Chondrocyte (in vitro differentiated cells): ENCODE measurements around the gene OAT. TPM values are rescaled to one million over a fixed set of nuclear protein-coding genes. Genes with fewer than 3 reads are reported as not detected.

Experiments used
- DNase-seq: peaks from one replicate; pipeline ENCODE4 v3.0.0; 2021; ENCODE audit warnings: mixed read lengths, low spot score
- H3K27ac Mint-ChIP-seq: one replicate; pipeline ENCODE4 v1.8.0; 2021; ENCODE audit warnings: mild to moderate bottlenecking, moderate library complexity, mixed read lengths; ENCODE audit not compliant: unreplicated experiment
- H3K27me3 Mint-ChIP-seq: 2 replicates; pipeline ENCODE4 v1.8.0; 2021; ENCODE audit warnings: low read depth, mixed read lengths
- H3K36me3 Mint-ChIP-seq: 2 replicates; pipeline ENCODE4 v1.8.0; 2021; ENCODE audit warnings: low read depth, mixed read lengths
- H3K4me1 Mint-ChIP-seq: 2 replicates; pipeline ENCODE4 v1.8.0; 2021; ENCODE audit warnings: low read depth, mild to moderate bottlenecking, mixed read lengths
- H3K4me3 Mint-ChIP-seq: one replicate; pipeline ENCODE4 v1.8.0; 2021; ENCODE audit warnings: mild to moderate bottlenecking, moderate library complexity, mixed read lengths; ENCODE audit not compliant: unreplicated experiment
- H3K9me3 Mint-ChIP-seq: 2 replicates; pipeline ENCODE4 v1.8.0; 2021; ENCODE audit warnings: low read depth, mixed read lengths
- CTCF ChIP-seq: fragments of 200-600 bp; sonication (generic); IDR thresholded peaks from 2 replicates; pipeline ENCODE4 v1.5.0; 2021; ENCODE audit warnings: antibody characterized with exemption, mild to moderate bottlenecking, moderate library complexity
- total RNA-seq: library from RNA; stranded (reverse); gene quantifications from 3 replicates; pipeline ENCODE4 v1.2.1, GENCODE V29; 2021

Gene OAT
- total RNA-seq, 1 donor from 2014 or later: 152 TPM

GRCh38 chr10:124450783-124451057 lies 32.0 kb upstream of the OAT start:
- Mint-ChIP-seq H3K27me3 (peaks cover 74% of the 10 kb centered on the region), H3K9me3 (no peaks in the 10 kb centered on the region), H3K4me3 (no peak overlapping the region), H3K27ac (no peak overlapping the region), H3K36me3 (no peaks in the 10 kb centered on the region), H3K4me1 (peaks cover 31% of the 10 kb centered on the region)
- no peak for TF ChIP-seq CTCF
- no peak for DNase-seq

DNA sequence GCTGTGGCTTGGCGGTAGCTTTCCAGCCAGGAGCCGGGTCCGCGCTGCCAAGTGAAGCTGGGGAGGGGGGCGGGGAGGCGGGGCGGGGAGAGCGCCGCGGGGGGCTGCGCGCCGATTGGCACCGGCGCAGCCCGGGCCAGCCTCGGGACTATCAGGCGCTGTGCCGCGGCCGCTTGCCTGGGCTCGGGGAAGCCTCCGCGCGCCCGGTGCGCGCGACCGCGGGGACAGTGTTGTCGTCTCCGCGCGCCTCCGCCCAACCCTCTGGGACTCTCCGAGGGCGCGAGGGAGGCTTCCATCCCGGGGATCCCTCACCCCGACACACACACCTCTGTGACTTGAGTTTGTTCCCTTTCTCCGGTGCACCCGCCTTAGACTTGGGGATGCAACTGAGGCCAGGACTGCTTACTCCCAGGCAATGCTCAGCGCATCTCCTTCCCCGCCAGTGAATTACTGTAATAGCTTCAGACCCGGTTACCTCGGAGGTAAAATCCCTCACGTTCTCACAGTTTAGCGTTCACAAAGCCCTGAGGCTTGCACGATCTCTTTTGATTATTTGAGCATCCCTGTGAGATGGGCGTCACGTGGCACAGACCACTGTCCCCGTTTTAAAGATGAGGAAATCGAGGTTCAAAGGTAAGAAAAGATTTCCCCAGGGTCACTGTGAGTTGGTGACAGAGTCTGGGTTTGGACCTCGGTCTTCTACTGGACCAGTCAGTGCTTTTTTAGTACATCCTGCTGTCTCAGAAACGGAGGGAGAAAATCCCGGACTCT lies 31.5 kb upstream of the OAT start, which contains the start of gene NKX1-2:
TSS of gene NKX1-2 (minus strand) at position 24 of the 771 bp plus-strand sequence. CDS start 92 bp downstream, outside the sequence.
- peak within 1 kb of the TSS; percentile 64 for H3K4me3 Mint-ChIP-seq
- H3K36me3 Mint-ChIP-seq: no peaks in the 10 kb centered on the region
- peaks cover 31% of the 10 kb centered on the region for H3K4me1 Mint-ChIP-seq
- H3K9me3 Mint-ChIP-seq: no peaks in the 10 kb centered on the region
- no peak within 1 kb of the TSS for H3K27ac Mint-ChIP-seq
- peak; percentile 61 for DNase-seq
- no peak for TF ChIP-seq CTCF
- H3K27me3 Mint-ChIP-seq: peaks cover 72% of the 10 kb centered on the region

GRCh38 chr10:124449170-124450011 lies 30.7 kb upstream of the OAT start:
- no peak overlapping the region for H3K27ac Mint-ChIP-seq
- no peak for TF ChIP-seq CTCF
- H3K27me3 Mint-ChIP-seq: peaks cover 70% of the 10 kb centered on the region
- H3K36me3 Mint-ChIP-seq: no peaks in the 10 kb centered on the region
- no peaks in the 10 kb centered on the region for H3K9me3 Mint-ChIP-seq
- peaks cover 31% of the 10 kb centered on the region for H3K4me1 Mint-ChIP-seq
- peak; percentile 64 for DNase-seq
- H3K4me3 Mint-ChIP-seq: peak overlapping the region; percentile 50

GRCh38 chr10:124448696-124449169 lies 30.0 kb upstream of the OAT start:
- peak overlapping the region; percentile 50 for H3K4me3 Mint-ChIP-seq
- no peak overlapping the region for H3K27ac Mint-ChIP-seq
- H3K27me3 Mint-ChIP-seq: peaks cover 69% of the 10 kb centered on the region
- H3K9me3 Mint-ChIP-seq: no peaks in the 10 kb centered on the region
- peaks cover 31% of the 10 kb centered on the region for H3K4me1 Mint-ChIP-seq
- DNase-seq: no peak
- TF ChIP-seq CTCF: peak; percentile 15
- no peaks in the 10 kb centered on the region for H3K36me3 Mint-ChIP-seq

DNA sequence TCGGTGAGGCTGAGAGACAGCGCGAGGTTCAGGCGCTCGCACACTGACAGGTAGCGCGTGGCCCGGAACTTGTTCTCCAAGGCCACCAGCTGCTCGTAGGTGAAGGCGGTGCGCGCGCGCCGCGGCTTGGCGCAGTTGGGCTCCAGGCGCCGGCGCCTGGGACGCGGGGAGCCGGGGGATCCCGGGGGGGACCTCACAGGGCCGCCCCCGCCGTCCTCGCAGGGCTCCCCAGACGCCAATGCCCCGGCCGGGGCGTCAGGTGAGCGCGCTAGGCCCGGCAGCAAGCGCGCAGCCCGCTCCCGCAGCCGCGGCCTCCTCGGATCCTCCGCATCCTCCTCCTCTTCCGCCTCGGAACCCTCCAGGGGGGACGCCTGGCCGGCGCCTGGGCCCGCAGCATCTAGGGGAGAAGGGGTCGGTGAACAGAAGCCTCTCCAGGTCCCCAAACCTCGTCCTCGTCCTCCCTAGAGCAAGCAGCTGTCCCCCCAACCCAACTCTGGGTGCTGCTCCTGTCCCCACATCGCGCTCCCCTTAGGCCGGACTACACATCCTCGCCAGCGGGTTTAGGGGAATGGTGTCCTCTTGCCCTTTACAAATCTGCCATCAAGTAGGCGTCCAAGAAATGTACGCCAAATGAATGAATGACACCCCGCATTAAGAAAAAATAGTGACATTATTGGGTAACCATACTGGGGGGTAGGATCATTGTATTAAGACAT lies 29.2 kb upstream of the OAT start:
- DNase-seq: no peak
- Mint-ChIP-seq H3K4me1 (peaks cover 31% of the 10 kb centered on the region), H3K9me3 (no peaks in the 10 kb centered on the region), H3K27me3 (peaks cover 70% of the 10 kb centered on the region), H3K36me3 (no peaks in the 10 kb centered on the region), H3K27ac (no peak overlapping the region), H3K4me3 (peak overlapping the region; percentile 57)
- TF ChIP-seq CTCF: no peak
